ENCODE measurements around the gene VOPP1. TPM values are rescaled to one million over a fixed set of nuclear protein-coding genes. Genes with fewer than 3 reads are reported as not detected.
A peak's percentile ranks its signal among the peaks of the same experiment; 100 is the strongest.
"Not testable (repeated sequence)": the region's sequence is repeated elsewhere in the genome, so short reads cannot be mapped to it uniquely, and the experiment has no call there.

VOPP1 gene
- total RNA-seq, 1 donor from 2014 or later = 23.7 TPM

DNA sequence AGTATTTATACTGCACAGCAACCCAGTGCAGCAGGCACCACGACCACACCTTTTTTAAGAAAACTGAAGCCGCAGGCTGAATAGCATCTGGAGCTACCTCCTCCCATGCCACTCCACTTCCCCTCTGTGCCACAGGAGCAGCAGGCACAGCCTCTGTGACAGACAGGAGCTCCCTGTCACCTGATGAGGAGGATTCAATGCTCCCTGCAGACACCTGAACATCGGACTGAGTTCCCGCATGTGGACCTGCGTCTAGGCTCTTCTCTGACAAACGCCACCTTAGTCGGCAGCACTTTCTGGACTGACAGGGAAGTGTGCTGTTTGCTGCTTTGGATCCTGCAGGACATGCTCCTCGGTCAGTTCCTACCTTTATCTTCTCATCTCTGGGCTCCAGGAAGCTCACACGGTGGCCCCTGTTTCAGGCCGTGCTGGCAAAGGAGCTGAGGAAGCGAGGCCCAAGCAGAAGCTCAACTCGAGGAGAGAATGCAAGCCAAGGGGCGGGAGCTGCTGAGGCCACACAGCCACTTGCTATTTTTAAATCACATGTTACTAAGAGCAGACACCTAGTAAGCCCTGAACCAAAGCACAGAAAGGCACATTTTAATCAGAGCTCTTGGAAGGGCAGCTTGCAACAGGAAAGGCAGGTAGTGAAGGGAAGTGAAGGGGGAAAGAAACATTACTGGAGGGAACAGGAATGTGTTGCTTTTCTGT, 56.6 kb downstream of the VOPP1 start:
- H3K36me3 ChIP-seq = peaks cover 16% of the 10 kb centered on the region
- H3K4me1 ChIP-seq = peaks cover 33% of the 10 kb centered on the region
- no peaks in the 10 kb centered on the region for H3K27me3 ChIP-seq (ENCODE audit: low read depth)
- DNase-seq = no peak
- intact Hi-C loops (cut with micrococcal nuclease) = no loop called here
- peak overlapping the region; percentile 12 for H3K4me3 ChIP-seq
- TF ChIP-seq CTCF (IDR thresholded peaks at IDR 0.05; ENCODE audit: borderline replicate concordance) = no peak
- peak overlapping the region; percentile 53 for H3K27ac ChIP-seq (replicated peaks)
- no peaks in the 10 kb centered on the region for H3K9me3 ChIP-seq (replicated peaks)

DNA sequence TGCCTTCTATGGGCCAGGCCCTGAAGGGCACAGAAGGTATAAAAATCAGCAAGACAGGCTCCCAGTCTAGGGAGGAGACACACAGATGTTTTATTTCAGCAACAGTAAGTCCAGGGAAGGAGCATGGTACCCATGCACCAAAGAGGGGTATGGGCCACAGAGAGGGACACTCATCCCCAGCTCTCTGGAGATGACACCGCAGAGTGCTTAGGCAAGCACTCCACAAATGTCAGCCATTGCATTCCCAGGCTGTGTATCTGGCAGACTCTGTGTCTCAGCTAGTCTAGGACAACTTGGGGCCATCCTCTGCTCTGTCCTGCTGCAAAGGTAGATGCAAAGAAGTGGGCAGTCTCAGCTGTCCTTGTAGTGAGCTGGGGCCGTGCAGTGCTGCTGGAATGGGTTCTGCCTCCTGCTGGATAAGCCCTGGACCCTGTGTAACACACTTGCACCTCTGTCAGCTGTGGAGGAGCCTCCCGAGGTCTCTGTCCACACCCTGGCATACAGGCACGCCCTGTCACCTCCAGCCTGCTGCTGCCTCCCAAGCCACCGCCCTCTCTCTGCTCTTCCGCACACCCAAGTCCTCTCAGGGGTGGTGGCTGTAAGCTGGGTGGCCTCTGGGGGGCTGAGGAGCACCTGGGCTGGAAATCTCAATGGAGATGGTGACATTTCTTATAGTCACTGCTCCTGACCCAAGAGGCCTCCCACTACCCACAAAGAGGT, 57.6 kb downstream of the VOPP1 start:
- Histone ChIP-seq H3K27me3 (ENCODE audit: low read depth) (no peaks in the 10 kb centered on the region), H3K4me1 (peaks cover 33% of the 10 kb centered on the region), H3K9me3 (replicated peaks) (no peaks in the 10 kb centered on the region), H3K36me3 (peaks cover 14% of the 10 kb centered on the region), H3K4me3 (no peak overlapping the region), H3K27ac (replicated peaks) (no peak overlapping the region)
- intact Hi-C loops (cut with micrococcal nuclease) = no loop called here
- TF ChIP-seq CTCF (IDR thresholded peaks at IDR 0.05; ENCODE audit: borderline replicate concordance) = no peak
- no peak for DNase-seq

GRCh38 chr7:55513868-55514267, 58.4 kb downstream of the VOPP1 start:
- no peak overlapping the region for H3K4me3 ChIP-seq
- intact Hi-C loops (cut with micrococcal nuclease) = no loop called here
- no peak for DNase-seq
- H3K4me1 ChIP-seq = peaks cover 39% of the 10 kb centered on the region
- no peak for TF ChIP-seq CTCF (IDR thresholded peaks at IDR 0.05; ENCODE audit: borderline replicate concordance)
- no peak overlapping the region for H3K27ac ChIP-seq (replicated peaks)
- peaks cover 10% of the 10 kb centered on the region for H3K36me3 ChIP-seq
- no peaks in the 10 kb centered on the region for H3K27me3 ChIP-seq (ENCODE audit: low read depth)
- H3K9me3 ChIP-seq (replicated peaks) = no peaks in the 10 kb centered on the region

DNA sequence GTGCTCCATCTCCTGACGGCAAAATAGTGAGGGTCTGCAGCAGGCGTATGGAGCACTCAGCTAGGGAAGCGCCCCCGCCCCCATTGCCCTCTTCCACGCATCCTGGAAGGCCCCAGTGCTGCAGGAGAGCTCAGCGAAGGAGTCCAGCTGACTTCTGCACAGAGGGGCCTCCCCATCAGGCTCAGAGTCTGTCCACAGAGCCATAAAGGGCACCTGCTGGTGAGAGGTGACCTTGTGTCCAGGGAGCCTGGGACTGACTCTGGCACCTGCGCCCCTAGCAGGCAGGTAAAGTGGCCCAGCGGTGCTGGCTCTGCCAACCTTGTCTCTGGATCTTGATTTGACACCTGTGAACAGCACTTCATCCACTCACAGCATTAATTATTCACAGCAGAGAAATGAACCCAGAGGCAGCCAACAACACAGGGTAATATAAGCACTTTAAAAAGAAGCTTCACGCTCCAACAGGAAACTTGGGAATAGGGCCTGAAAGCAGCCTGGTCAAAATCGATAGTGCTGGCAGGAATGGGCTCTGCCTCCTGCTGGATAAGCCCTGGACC, 59.6 kb downstream of the VOPP1 start:
- Histone ChIP-seq H3K9me3 (replicated peaks) (no peaks in the 10 kb centered on the region), H3K27me3 (ENCODE audit: low read depth) (no peaks in the 10 kb centered on the region), H3K4me1 (peaks cover 39% of the 10 kb centered on the region), H3K36me3 (peaks cover 6% of the 10 kb centered on the region), H3K4me3 (no peak overlapping the region), H3K27ac (replicated peaks) (no peak overlapping the region)
- DNase-seq = no peak
- intact Hi-C loops (cut with micrococcal nuclease) = no loop called here
- TF ChIP-seq CTCF (IDR thresholded peaks at IDR 0.05; ENCODE audit: borderline replicate concordance) = no peak

- peaks cover 21% of the 10 kb centered on the region for H3K4me1 ChIP-seq
- no peaks in the 10 kb centered on the region for H3K9me3 ChIP-seq (replicated peaks)
- H3K27me3 ChIP-seq (ENCODE audit: low read depth) = no peaks in the 10 kb centered on the region
- H3K36me3 ChIP-seq = no peaks in the 10 kb centered on the region
- no peak for DNase-seq
- intact Hi-C loops (cut with micrococcal nuclease) = no loop called here
- no peak overlapping the region for H3K4me3 ChIP-seq
- no peak for TF ChIP-seq CTCF (IDR thresholded peaks at IDR 0.05; ENCODE audit: borderline replicate concordance)
- no peak overlapping the region for H3K27ac ChIP-seq (replicated peaks)
These were observed 61.7 kb downstream of the VOPP1 start for GRCh38 chr7:55510621-55511020.

- peaks cover 16% of the 10 kb centered on the region for H3K4me1 ChIP-seq
- H3K9me3 ChIP-seq (replicated peaks); H3K4me3 ChIP-seq; intact Hi-C loops (cut with micrococcal nuclease); H3K27me3 ChIP-seq (ENCODE audit: low read depth); H3K36me3 ChIP-seq; DNase-seq; H3K27ac ChIP-seq (replicated peaks): not testable (repeated sequence)
These were observed 62.1 kb downstream of the VOPP1 start for GRCh38 chr7:55510206-55510605.

All from left ventricle myocardium inferior (tissue), 1 donor.